ENCODE results near the gene ERO1B.
"Not testable (repeated sequence)": the region's sequence is repeated elsewhere in the genome, so short reads cannot be mapped to it uniquely, and the experiment has no call there.

ERO1B gene

GRCh38 chr1:236281654-236282424, at the start of gene ERO1B:
TSS of gene ERO1B (minus strand) at chr1:236281958. CDS start at chr1:236281783, 175 bp downstream.
- H3K4me3 ChIP-seq (ENCODE audit: control insufficient read depth, low read depth, low read length), result peak within 1 kb of the TSS; percentile 74
- DNase-seq (ENCODE audit: low read depth), result peak; percentile 90
- no peak for TF ChIP-seq CTCF (conservative IDR thresholded peaks at IDR 0.05; ENCODE audit: control insufficient read depth, insufficient read depth, low read depth, low read length)

GRCh38 chr1:236331412-236331811, 49.7 kb upstream of the ERO1B start:
- not testable (repeated sequence) for DNase-seq (ENCODE audit: low read depth); H3K4me3 ChIP-seq (ENCODE audit: control insufficient read depth, low read depth, low read length)

- DNase-seq (ENCODE audit: low read depth), result no peak
- TF ChIP-seq CTCF (conservative IDR thresholded peaks at IDR 0.05; ENCODE audit: control insufficient read depth, insufficient read depth, low read depth, low read length), result no peak
- no peak overlapping the region for H3K4me3 ChIP-seq (ENCODE audit: control insufficient read depth, low read depth, low read length)
Measured at GRCh38 chr1:236326432-236326831, 44.7 kb upstream of the ERO1B start.

GRCh38 chr1:236325567-236325966, 43.8 kb upstream of the ERO1B start:
- DNase-seq (ENCODE audit: low read depth), result no peak
- no peak overlapping the region for H3K4me3 ChIP-seq (ENCODE audit: control insufficient read depth, low read depth, low read length)
- TF ChIP-seq CTCF (conservative IDR thresholded peaks at IDR 0.05; ENCODE audit: control insufficient read depth, insufficient read depth, low read depth, low read length), result no peak

- no peak for DNase-seq (ENCODE audit: low read depth)
- TF ChIP-seq CTCF (conservative IDR thresholded peaks at IDR 0.05; ENCODE audit: control insufficient read depth, insufficient read depth, low read depth, low read length), result no peak
- no peak overlapping the region for H3K4me3 ChIP-seq (ENCODE audit: control insufficient read depth, low read depth, low read length)
Measured at GRCh38 chr1:236323819-236324411, 42.2 kb upstream of the ERO1B start.

GRCh38 chr1:236322566-236323409, 41.0 kb upstream of the ERO1B start:
- H3K4me3 ChIP-seq (ENCODE audit: control insufficient read depth, low read depth, low read length), result no peak overlapping the region
- no peak for DNase-seq (ENCODE audit: low read depth)
- no peak for TF ChIP-seq CTCF (conservative IDR thresholded peaks at IDR 0.05; ENCODE audit: control insufficient read depth, insufficient read depth, low read depth, low read length)

- no peak for TF ChIP-seq CTCF (conservative IDR thresholded peaks at IDR 0.05; ENCODE audit: control insufficient read depth, insufficient read depth, low read depth, low read length)
- no peak overlapping the region for H3K4me3 ChIP-seq (ENCODE audit: control insufficient read depth, low read depth, low read length)
- no peak for DNase-seq (ENCODE audit: low read depth)
Measured at GRCh38 chr1:236321101-236321500, 39.3 kb upstream of the ERO1B start.

Data from fibroblast of mammary gland (primary cell).